ENCODE measurements around the gene BMERB1.

BMERB1 gene

DNA sequence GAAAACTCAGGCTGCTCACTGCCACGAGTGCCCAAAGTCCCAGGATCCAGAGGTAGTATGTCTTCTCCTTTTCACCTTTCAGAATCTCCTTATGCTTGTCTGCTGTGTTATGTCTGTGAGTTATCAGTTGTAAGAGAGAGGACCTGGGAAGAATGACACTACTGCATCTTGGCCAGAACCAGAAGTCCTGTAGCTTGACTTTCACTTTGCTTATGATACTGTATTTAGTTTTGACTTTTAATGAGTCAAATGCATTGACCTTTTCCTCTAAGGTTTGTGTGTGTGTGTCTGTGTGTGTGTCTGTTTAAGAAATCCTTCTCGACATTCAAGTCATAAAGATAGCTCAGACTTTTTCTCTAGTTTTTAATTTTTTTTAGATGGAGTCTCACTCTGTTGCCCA, 43.4 kb downstream of the BMERB1 start:
- DNase-seq (ENCODE audit: low read depth, low spot score): no peak
- ChIA-PET POLR2A (no interaction called here), CTCF (interaction anchor here (1.1 kb wide), 1 partner anchor 42 kb away, joined by 4 read pairs; no protein-coding TSS in a partner anchor)
- TF ChIP-seq, protein P1, sequence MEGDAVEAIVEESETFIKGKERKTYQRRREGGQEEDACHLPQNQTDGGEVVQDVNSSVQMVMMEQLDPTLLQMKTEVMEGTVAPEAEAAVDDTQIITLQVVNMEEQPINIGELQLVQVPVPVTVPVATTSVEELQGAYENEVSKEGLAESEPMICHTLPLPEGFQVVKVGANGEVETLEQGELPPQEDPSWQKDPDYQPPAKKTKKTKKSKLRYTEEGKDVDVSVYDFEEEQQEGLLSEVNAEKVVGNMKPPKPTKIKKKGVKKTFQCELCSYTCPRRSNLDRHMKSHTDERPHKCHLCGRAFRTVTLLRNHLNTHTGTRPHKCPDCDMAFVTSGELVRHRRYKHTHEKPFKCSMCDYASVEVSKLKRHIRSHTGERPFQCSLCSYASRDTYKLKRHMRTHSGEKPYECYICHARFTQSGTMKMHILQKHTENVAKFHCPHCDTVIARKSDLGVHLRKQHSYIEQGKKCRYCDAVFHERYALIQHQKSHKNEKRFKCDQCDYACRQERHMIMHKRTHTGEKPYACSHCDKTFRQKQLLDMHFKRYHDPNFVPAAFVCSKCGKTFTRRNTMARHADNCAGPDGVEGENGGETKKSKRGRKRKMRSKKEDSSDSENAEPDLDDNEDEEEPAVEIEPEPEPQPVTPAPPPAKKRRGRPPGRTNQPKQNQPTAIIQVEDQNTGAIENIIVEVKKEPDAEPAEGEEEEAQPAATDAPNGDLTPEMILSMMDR (IDR thresholded peaks at IDR 0.05; ENCODE audit: insufficient read depth, low read length, missing control alignments): no peak
- no peak overlapping the region for H3K4me3 ChIP-seq (ENCODE audit: low read depth, low read length)

- peak; percentile 78 for DNase-seq (ENCODE audit: low read depth, low spot score)
- CTCF ChIA-PET: interaction anchor here (1.5 kb wide), 1 partner anchor 13 kb away, joined by 4 read pairs; no protein-coding TSS in a partner anchor
- no peak overlapping the region for H3K4me3 ChIP-seq (ENCODE audit: low read depth, low read length)
- TF ChIP-seq, protein P1 (IDR thresholded peaks at IDR 0.05; ENCODE audit: insufficient read depth, low read length, missing control alignments): peak; percentile 38
- POLR2A ChIA-PET: no interaction called here
Observed at GRCh38 chr16:15482068-15482747, 47.8 kb downstream of the BMERB1 start.

- TF ChIP-seq, protein P1 (IDR thresholded peaks at IDR 0.05; ENCODE audit: insufficient read depth, low read length, missing control alignments): no peak
- CTCF ChIA-PET: interaction anchor here (1.5 kb wide), 1 partner anchor 13 kb away, joined by 4 read pairs; no protein-coding TSS in a partner anchor
- DNase-seq (ENCODE audit: low read depth, low spot score): no peak
- POLR2A ChIA-PET: no interaction called here
- H3K4me3 ChIP-seq (ENCODE audit: low read depth, low read length): no peak overlapping the region
Observed at GRCh38 chr16:15482748-15483298, 48.4 kb downstream of the BMERB1 start.

- no peak for DNase-seq (ENCODE audit: low read depth, low spot score)
- ChIA-PET POLR2A (no interaction called here), CTCF (no interaction called here)
- TF ChIP-seq, protein P1 (IDR thresholded peaks at IDR 0.05; ENCODE audit: insufficient read depth, low read length, missing control alignments): no peak
- H3K4me3 ChIP-seq (ENCODE audit: low read depth, low read length): no peak overlapping the region
Observed at GRCh38 chr16:15483857-15484256, 49.5 kb downstream of the BMERB1 start.

- no peak for DNase-seq (ENCODE audit: low read depth, low spot score)
- TF ChIP-seq, protein P1 (IDR thresholded peaks at IDR 0.05; ENCODE audit: insufficient read depth, low read length, missing control alignments): no peak
- ChIA-PET CTCF (no interaction called here), POLR2A (no interaction called here)
- H3K4me3 ChIP-seq (ENCODE audit: low read depth, low read length): no peak overlapping the region
Observed at GRCh38 chr16:15484662-15485061, 50.3 kb downstream of the BMERB1 start.

GRCh38 chr16:15485175-15485574, 50.8 kb downstream of the BMERB1 start:
- no peak overlapping the region for H3K4me3 ChIP-seq (ENCODE audit: low read depth, low read length)
- CTCF ChIA-PET: no interaction called here
- DNase-seq (ENCODE audit: low read depth, low spot score): no peak
- TF ChIP-seq, protein P1 (IDR thresholded peaks at IDR 0.05; ENCODE audit: insufficient read depth, low read length, missing control alignments): no peak
- POLR2A ChIA-PET: no interaction called here
